Pancreas (tissue), 10 donors: ENCODE data around the gene TOR1AIP1. TPM values are rescaled to one million over a fixed set of nuclear protein-coding genes. Genes with fewer than 3 reads are reported as not detected.

Experiments used
- ATAC-seq, 4 donors: fragments of 200-7000 bp; cut with Tn5 transposase; one replicate each; pipeline versions ENCODE4 v1.8.0 to v1.9.1; 2020; ENCODE audit warnings: mild to moderate bottlenecking in 4 of 4, moderate library complexity in 4 of 4
- DNase-seq, 6 donors: peaks; one replicate each; pipeline ENCODE4 v3.0.0-alpha.2; 2020
- FAIRE-seq: peaks from 2 replicates; lab custom pipeline; 2012; peaks lifted over from hg19 to GRCh38; lab: Jason Lieb, UNC
- H3K27ac ChIP-seq, 4 donors: fragments of 200-600 bp; sonication (generic); 1 replicate in 3 of 4; 2 replicates in 1 of 4; pipeline versions ENCODE4 v1.5.0 to v1.8.0; 2020
- H3K27me3 ChIP-seq, 4 donors: fragments of 200-600 bp; one replicate each; pipeline ENCODE4 v1.8.0; 2021
- H3K36me3 ChIP-seq, 3 donors: fragments of 200-600 bp; sonication (generic) in 1 of 3; one replicate each; pipeline versions ENCODE4 v1.5.0 to v1.8.0; 2020 to 2021
- H3K4me1 ChIP-seq, 3 donors: fragments of 200-600 bp; one replicate each; pipeline ENCODE4 v1.8.0; 2021
- H3K4me3 ChIP-seq, 4 donors: fragments of 200-600 bp; sonication (generic) in 2 of 4; one replicate each; pipeline versions ENCODE4 v1.5.0 to v1.8.0; 2020 to 2021
- H3K9me3 ChIP-seq, 4 donors: fragments of 200-600 bp; one replicate each; pipeline ENCODE4 v1.8.0; 2021
- CTCF ChIP-seq, 4 donors: fragments of 200-600 bp; sonication (generic) in 3 of 4; IDR thresholded peaks; one replicate each; pipeline versions ENCODE4 v1.5.0 to v1.8.0; 2021; ENCODE audit warnings: antibody characterized with exemption in 4 of 4
- WGBS, 2 donors: extraction: QIAGEN DNeasy Blood & Tissue Kit; methylation state at CpG; one replicate each; pipeline ENCODE4 v1.1.7; 2013; 5-methylcytosine and 5-hydroxymethylcytosine counted together
- intact Hi-C, 3 donors: fragments of 100-400 bp; cut with DNase I; formaldehyde crosslinking; loops; one replicate each; pipeline versions ENCODE4 v1.11.1 to v1.14.2; 2022
- polyA plus RNA-seq, 2 donors: library from polyadenylated mRNA; stranded (reverse); fragments of 200-250 nt; gene quantifications; one replicate each; pipeline ENCODE4 v1.2.3, GENCODE V29; 2013
- total RNA-seq, 6 donors: library from RNA; stranded (reverse); fragmentation: NEBNext Ultra II Directional in 4 of 6; extraction: Animal tissue kit (Norgen Biotek cat#: 25700) in 4 of 6; gene quantifications; one replicate each; pipeline versions ENCODE4 v1.2.1 to v1.2.4, GENCODE V29; 2021 to 2023
- donor health status: healthy with polysubstance abuse.
- donor health status: DM: no; HTN: no; CAD: no; lungs with moderate emphysema.
- donor health status: DM: no; HTN: no; CAD: no.
- donor health status: control.
- donor health status: control.
- donor health status: Bipolar disorder and iron deficiency.
- donor health status: DM: yes; HTN: yes; CAD: no.
- donor health status: DM: no; HTN: no; CAD: no.
- donor health status: DM: no; HTN: no; CAD: no.
- donor health status: DM: yes; HTN: yes; CAD: no.

TOR1AIP1 gene
- total and polyA plus RNA-seq, 8 donors, result 8.8 to 29.9 (median 19.0) TPM

- intact Hi-C loops, result no loop called here
- DNase-seq (no peak), FAIRE-seq (no peak), ATAC-seq (no peak)
- H3K27me3 ChIP-seq, result no peaks in the 10 kb centered on the region
- H3K4me1 ChIP-seq, result peaks cover 0 to 10% (median 0%) of the 10 kb centered on the region in 3 donors
- no peaks in the 10 kb centered on the region for H3K9me3 ChIP-seq
- H3K36me3 ChIP-seq, result no peaks in the 10 kb centered on the region
- no peak overlapping the region for H3K27ac ChIP-seq
- no peak for TF ChIP-seq CTCF (IDR thresholded peaks at IDR 0.05)
- no peak overlapping the region for H3K4me3 ChIP-seq
These were observed 55.7 kb downstream of the TOR1AIP1 start for GRCh38 chr1:179937668-179938254.

- no peak for TF ChIP-seq CTCF (IDR thresholded peaks at IDR 0.05)
- DNase-seq (no peak), FAIRE-seq (no peak), ATAC-seq (peak in 1 of 4 donors; percentile 22)
- Histone ChIP-seq H3K27me3 (no peaks in the 10 kb centered on the region), H3K4me1 (peaks cover 0 to 10% (median 0%) of the 10 kb centered on the region in 3 donors), H3K36me3 (no peaks in the 10 kb centered on the region), H3K9me3 (no peaks in the 10 kb centered on the region), H3K4me3 (no peak overlapping the region), H3K27ac (no peak overlapping the region)
- WGBS, 2 donors, result 28 to 29% methylated on average over 2 of the region's 2 CpGs
- intact Hi-C loops, result no loop called here
These were observed 56.7 kb downstream of the TOR1AIP1 start for GRCh38 chr1:179938752-179939151.

GRCh38 chr1:179939941-179940340 is 57.9 kb downstream of the TOR1AIP1 start:
- DNase-seq (no peak), FAIRE-seq (no peak), ATAC-seq (no peak)
- Histone ChIP-seq H3K36me3 (no peaks in the 10 kb centered on the region), H3K4me1 (peaks cover 0 to 10% (median 0%) of the 10 kb centered on the region in 3 donors), H3K27me3 (no peaks in the 10 kb centered on the region), H3K4me3 (no peak overlapping the region), H3K27ac (no peak overlapping the region), H3K9me3 (no peaks in the 10 kb centered on the region)
- no peak for TF ChIP-seq CTCF (IDR thresholded peaks at IDR 0.05)
- 95 to 100% methylated on average over 1 of the region's 1 CpG for WGBS, 2 donors
- intact Hi-C loops, result no loop called here

GRCh38 chr1:179941454-179941853 is 59.4 kb downstream of the TOR1AIP1 start:
- Histone ChIP-seq H3K4me3 (no peak overlapping the region), H3K4me1 (peaks cover 0 to 10% (median 0%) of the 10 kb centered on the region in 3 donors), H3K36me3 (no peaks in the 10 kb centered on the region), H3K9me3 (no peaks in the 10 kb centered on the region), H3K27me3 (no peaks in the 10 kb centered on the region), H3K27ac (no peak overlapping the region)
- ATAC-seq (no peak), DNase-seq (no peak), FAIRE-seq (no peak)
- intact Hi-C loops, result no loop called here
- WGBS, 2 donors, result 33 to 39% methylated on average over 2 of the region's 2 CpGs
- no peak for TF ChIP-seq CTCF (IDR thresholded peaks at IDR 0.05)

GRCh38 chr1:179950651-179951050 is 68.6 kb downstream of the TOR1AIP1 start:
- ATAC-seq (no peak), DNase-seq (no peak), FAIRE-seq (no peak)
- H3K27ac ChIP-seq, result no peak overlapping the region
- no peaks in the 10 kb centered on the region for H3K4me1 ChIP-seq
- 83 to 87% methylated on average over 7 of the region's 7 CpGs for WGBS, 2 donors
- no peaks in the 10 kb centered on the region for H3K36me3 ChIP-seq
- TF ChIP-seq CTCF (IDR thresholded peaks at IDR 0.05), result no peak
- H3K4me3 ChIP-seq, result no peak overlapping the region
- intact Hi-C loops, result no loop called here
- no peaks in the 10 kb centered on the region for H3K27me3 ChIP-seq
- H3K9me3 ChIP-seq, result no peaks in the 10 kb centered on the region
